ENCODE measurements around the gene SNX14. TPM values are rescaled to one million over a fixed set of nuclear protein-coding genes. Genes with fewer than 3 reads are reported as not detected.

The SNX14 gene
- total and polyA plus RNA-seq, 2 donors (not counting 3 experiments of a cell fraction or from before 2014, with no cell fraction given): 41.3 to 74.3 TPM

DNA sequence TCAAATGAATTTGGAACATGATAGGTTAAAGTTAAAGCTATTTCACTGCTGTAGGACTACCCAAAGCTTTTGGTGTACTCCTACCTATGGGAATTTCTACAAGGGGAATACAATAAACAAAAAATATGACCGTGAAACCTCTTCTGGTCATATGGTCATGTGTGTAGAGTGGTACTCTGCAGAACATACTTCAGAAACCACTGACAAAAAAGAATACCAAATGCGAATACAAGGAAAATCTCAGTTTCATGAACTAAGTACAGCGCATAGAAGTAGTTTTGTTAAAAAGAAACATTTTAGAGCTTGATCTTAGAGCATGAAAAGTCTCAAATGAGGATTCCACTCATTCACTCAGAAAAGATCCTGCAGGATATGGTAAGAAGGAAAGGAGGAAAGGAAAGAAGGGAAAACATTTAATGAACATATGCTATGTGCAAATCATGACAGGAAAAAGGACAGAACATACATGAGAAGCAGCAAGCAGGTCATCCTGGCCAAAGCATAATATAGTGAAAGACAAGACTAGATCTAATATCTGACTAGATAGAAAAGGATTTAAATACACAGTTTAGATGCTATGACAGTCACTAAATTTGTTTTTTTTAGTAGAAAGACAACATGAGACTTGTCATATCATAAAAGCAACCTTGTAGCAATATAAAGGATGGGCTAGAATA, 36.5 kb downstream of the SNX14 start:
- Histone ChIP-seq H3K79me2 (ENCODE audit: control insufficient read depth, insufficient read depth, low read length) (no peaks in the 10 kb centered on the region), H4K20me1 (replicated peaks; ENCODE audit: control insufficient read depth, extremely low read depth, insufficient read depth, low read length) (no peaks in the 10 kb centered on the region), H3K27me3 (ENCODE audit: control insufficient read depth in 2 of 2, insufficient read depth in 2 of 2, low read length in 2 of 2) (no peaks in the 10 kb centered on the region), H3K9ac (replicated peaks; ENCODE audit: extremely low read depth, insufficient read depth, low read length) (no peak overlapping the region), H3K4me1 (ENCODE audit: control insufficient read depth, extremely low read depth, insufficient read depth, low read length) (no peaks in the 10 kb centered on the region), H2AFZ (ENCODE audit: low read depth, low read length) (no peak overlapping the region), H3K9me1 (replicated peaks; ENCODE audit: control insufficient read depth, extremely low read depth, insufficient read depth, low read length) (no peaks in the 10 kb centered on the region), H3K27ac (ENCODE audit: insufficient read depth, low read depth, low read length) (no peak overlapping the region), H3K36me3 (ENCODE audit: control insufficient read depth in 2 of 2, extremely low read depth in 1 of 2, insufficient read depth in 2 of 2, low read length in 2 of 2) (peaks cover 0 to 4% of the 10 kb centered on the region in 2 experiments), H3K4me2 (ENCODE audit: insufficient read depth, low read length) (no peak overlapping the region), H3K4me3 (replicated peaks in 1 of 3; ENCODE audit: insufficient read depth in 1 of 3, low read depth in 1 of 3, low read length in 3 of 3) (no peak overlapping the region), H3K9me3 (replicated peaks; ENCODE audit: control insufficient read depth, insufficient read depth, low read length) (no peaks in the 10 kb centered on the region)
- no peak for DNase-seq (ENCODE audit: low read depth, low spot score)
- intact Hi-C loops (cut with micrococcal nuclease) (no loop called here), dilution Hi-C loops (cut with MboI; ENCODE audit: extremely low pct_ligation_motif_present, low sequenced_read_pairs) (no loop called here)
- no TSS peak for BruUV-seq (replicated peaks)
- FAIRE-seq: no peak
- no peak for TF ChIP-seq GATA2 (IDR thresholded peaks at IDR 0.05; ENCODE audit: insufficient read depth, insufficient read length, low read depth, low read length)
- TF ChIP-seq, protein P1, sequence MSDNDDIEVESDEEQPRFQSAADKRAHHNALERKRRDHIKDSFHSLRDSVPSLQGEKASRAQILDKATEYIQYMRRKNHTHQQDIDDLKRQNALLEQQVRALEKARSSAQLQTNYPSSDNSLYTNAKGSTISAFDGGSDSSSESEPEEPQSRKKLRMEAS (IDR thresholded peaks at IDR 0.05; ENCODE audit: insufficient read depth, insufficient read length): no peak
- TF ChIP-seq JUN (IDR thresholded peaks at IDR 0.05; ENCODE audit: borderline replicate concordance, insufficient read depth, insufficient read length, low read depth): no peak
- TF ChIP-seq FOS (IDR thresholded peaks at IDR 0.05; ENCODE audit: borderline replicate concordance, insufficient read depth, low read length): no peak
- TF ChIP-seq POLR2AphosphoS5 (IDR thresholded peaks at IDR 0.05; ENCODE audit: insufficient read depth, low read depth, low read length): no peak
- no peak for TF ChIP-seq EZH2 (IDR thresholded peaks at IDR 0.05; ENCODE audit: borderline replicate concordance, low read depth, low read length, severe bottlenecking)
- TF ChIP-seq, protein P2, sequence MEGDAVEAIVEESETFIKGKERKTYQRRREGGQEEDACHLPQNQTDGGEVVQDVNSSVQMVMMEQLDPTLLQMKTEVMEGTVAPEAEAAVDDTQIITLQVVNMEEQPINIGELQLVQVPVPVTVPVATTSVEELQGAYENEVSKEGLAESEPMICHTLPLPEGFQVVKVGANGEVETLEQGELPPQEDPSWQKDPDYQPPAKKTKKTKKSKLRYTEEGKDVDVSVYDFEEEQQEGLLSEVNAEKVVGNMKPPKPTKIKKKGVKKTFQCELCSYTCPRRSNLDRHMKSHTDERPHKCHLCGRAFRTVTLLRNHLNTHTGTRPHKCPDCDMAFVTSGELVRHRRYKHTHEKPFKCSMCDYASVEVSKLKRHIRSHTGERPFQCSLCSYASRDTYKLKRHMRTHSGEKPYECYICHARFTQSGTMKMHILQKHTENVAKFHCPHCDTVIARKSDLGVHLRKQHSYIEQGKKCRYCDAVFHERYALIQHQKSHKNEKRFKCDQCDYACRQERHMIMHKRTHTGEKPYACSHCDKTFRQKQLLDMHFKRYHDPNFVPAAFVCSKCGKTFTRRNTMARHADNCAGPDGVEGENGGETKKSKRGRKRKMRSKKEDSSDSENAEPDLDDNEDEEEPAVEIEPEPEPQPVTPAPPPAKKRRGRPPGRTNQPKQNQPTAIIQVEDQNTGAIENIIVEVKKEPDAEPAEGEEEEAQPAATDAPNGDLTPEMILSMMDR (IDR thresholded peaks at IDR 0.05; ENCODE audit: extremely low read depth in 1 of 2, insufficient read depth in 1 of 2, low read depth in 1 of 2, low read length in 2 of 2): no peak
- TF ChIP-seq MYC (IDR thresholded peaks at IDR 0.05; ENCODE audit: low read depth, low read length): no peak
- TF ChIP-seq POLR2A (IDR thresholded peaks at IDR 0.05; ENCODE audit: low read depth, low read length): no peak
- CTCF ChIA-PET: interaction anchor here (1.2 kb wide), 1 partner anchor 21 kb away, joined by 4 read pairs; no protein-coding TSS in a partner anchor
- POLR2A ChIA-PET: no interaction called here

All from endothelial cell of umbilical vein (primary cell).